Stimulated activated CD4-positive, alpha-beta T cell treated with anti-CD3 and anti-CD28 coated beads, Interleukin-4, amount 100 ng/mL, for 48 hours (primary cell): ENCODE data around the gene CPSF4.
"Not testable (repeated sequence)": the region's sequence is repeated elsewhere in the genome, so short reads cannot be mapped to it uniquely, and the experiment has no call there.

Experiments
- DNase-seq, 2 donors: peaks; one replicate each; pipeline ENCODE4 v3.0.0-alpha.2; 2020; ENCODE audit warnings: low read depth in 2 of 2

Gene CPSF4

DNA sequence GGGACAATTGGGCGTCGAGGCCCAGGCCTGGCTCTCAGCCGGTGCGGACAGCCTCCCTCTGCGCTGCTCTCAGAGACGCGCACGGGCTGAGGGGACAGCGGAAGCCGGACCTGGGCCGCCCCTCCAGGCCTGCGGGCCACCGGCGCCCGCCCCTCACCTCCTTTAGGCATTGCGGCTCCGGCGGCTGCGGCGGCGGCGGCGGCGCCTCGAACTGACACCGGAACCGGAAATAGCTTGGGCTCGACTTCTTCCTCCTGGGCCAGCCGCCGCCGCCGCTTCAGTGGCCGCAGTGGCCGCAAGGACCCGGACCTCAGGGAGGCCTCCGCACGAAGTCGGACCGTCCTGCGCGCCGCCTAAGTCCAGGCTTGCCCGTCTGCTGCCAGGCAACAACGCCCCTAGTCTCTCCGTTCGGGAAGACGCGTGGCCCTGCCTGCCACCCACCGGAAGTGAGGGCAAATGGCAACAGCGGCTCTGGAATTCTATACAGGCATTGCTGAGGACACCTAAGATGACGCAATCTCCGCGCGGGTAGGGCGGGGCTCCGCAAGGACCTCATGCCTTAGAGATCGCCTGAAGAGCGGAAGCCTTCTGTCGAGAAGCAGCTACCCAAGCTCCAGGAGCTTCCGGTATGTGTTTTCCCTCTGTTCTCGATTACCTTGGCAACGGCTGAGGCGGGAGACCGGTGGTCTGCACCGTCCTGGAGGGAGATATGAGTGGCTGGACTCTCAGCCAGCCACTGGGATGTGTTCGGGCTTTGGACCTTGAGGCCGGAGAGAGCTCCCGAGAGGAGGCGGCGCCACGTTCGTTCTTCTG is 30.2 kb upstream of the CPSF4 start, which contains the start of the genes BUD31 and PDAP1:
Gene BUD31, plus strand, starts transcription at position 591 of the 813 bp plus-strand sequence. CDS start 2,124 bp downstream, outside the sequence.
Gene PDAP1, minus strand, starts transcription at position 219 of the 813 bp plus-strand sequence. Its CDS starts 49 bp downstream, at position 170.
- DNase-seq: peak; percentile 83 to 85

DNA sequence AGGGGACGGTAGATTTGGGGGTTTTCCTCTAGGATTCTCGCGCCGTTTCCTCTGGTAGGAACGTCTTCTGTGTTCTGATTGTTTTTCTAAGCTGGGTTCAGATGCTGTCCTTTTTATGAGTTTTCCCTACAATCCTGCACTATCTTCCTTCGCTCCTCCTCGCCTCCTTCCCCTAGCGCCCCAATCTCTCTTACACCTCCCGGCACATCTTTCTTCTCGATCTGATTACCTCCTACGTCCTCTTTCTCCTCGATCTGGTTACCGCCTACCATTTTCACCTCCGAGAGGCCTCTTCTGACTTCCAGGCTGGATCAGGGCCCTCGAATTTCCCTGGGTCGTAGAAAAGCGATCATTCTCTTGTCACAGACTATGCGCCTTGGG is 29.6 kb upstream of the CPSF4 start:
- DNase-seq: no peak

DNA sequence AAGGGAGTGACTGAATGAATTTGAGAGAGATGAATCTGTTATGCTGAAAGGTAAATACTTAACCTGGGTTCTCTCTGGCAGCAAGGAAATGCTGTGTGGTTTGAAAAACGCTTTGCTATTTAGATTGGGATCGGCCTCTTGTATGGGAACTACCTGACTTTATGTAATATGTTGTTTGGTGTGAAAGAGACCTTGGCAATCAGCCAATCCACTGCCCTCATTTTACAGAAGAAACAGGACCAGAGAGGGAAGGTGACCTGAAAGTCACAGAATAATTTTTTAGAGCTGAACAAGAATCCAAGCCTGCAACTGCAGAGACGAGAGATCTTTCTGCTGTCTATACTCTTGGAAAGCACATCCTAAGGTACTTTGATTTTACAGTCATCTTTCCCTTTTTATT is 28.9 kb upstream of the CPSF4 start:
- no peak for DNase-seq

DNA sequence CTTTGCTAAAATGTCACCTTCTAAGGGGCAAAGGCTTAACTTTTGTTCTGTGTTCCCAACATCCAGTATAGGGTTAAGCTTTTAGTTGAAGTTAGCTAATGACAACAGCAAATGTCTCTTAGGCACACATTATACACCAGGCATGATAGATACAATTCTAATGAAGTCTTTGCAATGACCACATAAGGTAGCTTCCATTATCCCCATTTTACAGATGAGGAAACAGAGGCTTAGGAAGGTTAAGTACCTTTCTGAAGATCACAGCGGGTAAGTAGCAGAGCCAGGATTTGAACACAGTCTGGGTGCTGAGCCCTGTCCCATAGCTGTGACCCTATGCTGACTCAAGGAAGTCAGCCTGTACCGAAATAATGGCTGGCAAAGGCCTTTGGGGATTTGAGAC is 28.1 kb upstream of the CPSF4 start:
- DNase-seq: no peak

DNA sequence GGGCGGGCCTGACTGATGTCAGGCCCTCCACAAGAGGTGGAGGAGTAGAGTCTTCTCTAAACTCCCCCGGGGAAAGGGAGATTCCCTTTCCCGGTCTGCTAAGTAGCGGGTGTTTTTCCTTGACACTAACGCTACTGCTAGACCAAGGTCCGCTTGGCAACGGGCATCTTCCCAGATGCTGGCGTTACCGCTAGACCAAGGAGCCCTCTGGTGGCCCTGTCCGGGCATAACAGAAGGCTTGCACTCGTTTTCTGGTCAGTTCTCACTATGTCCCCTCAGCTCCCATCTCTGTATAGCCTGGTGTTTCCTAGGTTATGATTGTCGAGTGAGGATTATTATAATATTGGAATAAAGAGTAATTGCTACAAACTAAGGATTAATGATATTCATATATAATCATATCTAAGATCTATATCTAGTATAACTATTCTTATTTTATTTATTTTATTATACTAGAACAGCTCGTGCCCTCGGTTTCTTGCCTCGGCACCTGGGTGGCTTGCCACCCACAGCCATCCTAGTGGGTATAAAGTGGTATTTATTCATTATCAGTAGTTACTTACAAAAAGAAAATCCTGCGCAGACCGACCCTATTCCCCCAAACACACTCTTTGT is 23.1 kb upstream of the CPSF4 start:
- DNase-seq: not testable (repeated sequence)

DNA sequence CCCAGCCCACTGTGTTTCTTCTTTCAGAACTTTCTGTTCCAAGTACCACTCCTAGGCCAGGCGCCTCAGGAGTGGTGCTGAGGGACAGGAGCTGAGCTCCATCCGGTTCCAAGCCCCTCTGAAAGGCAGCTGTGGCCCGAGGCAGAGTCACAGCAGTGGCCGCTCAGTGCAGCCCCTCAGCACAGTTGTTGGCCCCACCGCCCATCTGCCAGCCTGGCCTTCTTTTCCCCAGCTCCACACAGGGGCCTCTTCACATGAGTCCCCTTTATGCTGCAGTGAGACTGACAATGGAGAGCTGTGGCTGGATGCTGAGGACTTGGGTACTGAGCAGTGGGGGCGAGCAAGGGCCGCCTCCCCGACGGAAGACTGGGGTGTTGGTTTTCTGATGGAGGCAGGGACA is 20.5 kb upstream of the CPSF4 start:
- no peak for DNase-seq

DNA sequence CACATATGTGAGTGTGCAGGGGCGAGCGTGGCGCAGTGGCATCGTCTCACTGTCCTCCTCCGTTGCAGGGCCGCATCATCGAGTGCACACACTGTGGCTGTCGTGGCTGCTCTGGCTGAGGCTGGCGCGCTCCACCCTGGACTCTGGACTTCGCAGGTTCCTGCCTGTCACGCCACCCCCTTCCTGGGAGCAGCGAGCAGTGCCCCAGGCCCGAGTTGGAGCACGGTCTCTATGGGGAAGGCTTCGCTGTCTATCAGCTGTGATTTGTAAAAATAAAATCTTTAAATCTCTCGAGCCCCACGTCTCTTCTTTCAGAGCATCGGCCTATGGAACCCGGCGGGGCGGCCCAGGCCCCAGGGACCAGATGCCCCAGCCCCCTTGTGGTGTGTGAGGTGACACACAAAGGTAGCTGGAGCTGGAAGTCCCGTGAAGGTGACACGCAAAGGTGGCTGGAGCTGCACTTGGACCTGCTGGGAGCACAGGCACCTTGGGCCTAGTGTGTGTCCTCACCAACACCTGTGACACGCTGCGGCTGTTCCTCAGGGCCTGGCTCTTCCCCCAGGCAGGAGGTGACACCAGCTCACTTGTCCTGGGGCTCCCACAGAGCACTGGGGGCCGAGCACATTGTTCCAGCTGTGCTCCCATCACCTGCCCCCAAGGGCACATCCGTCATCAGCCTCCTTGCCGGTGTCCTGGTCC is 19.3 kb upstream of the CPSF4 start:
- no peak for DNase-seq

DNA sequence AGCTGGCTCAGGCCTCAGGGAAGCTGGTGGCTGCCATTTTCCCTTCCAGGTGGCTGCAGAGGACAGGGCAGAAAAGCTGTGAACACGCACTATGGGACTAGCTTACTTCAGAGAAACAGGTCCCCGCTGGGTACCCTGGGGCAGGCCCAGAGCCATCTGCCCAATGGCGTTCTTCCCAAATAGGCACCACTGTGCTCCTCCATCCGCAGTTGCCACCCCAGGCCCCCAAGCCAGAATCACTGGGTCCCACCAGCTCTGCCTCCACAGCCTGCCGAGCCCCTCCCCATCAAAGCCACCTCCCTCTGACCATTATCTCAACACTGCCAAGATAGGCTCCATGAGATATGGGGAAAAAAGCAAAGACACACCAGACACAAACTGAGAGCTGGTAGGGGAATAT is 18.5 kb upstream of the CPSF4 start:
- DNase-seq: no peak

DNA sequence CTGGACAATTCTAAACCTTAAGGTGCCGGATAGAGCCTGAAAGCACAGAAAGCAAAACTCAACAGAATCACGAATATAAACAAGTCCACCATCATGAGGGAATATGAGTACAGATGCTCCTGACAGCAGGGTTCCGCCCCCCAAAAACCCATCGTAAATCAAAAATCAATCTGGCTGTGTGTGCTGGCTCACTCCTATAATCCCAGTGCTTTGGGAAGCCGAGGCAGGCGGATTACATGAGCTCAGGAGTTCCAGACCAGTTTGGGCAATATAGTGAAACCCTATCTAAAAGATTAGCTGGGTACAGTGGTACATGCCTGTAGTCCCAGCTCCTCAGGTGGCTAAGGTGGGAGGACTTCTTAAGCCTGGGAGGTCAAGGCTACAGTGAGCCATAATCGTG is 17.8 kb upstream of the CPSF4 start:
- DNase-seq: no peak

DNA sequence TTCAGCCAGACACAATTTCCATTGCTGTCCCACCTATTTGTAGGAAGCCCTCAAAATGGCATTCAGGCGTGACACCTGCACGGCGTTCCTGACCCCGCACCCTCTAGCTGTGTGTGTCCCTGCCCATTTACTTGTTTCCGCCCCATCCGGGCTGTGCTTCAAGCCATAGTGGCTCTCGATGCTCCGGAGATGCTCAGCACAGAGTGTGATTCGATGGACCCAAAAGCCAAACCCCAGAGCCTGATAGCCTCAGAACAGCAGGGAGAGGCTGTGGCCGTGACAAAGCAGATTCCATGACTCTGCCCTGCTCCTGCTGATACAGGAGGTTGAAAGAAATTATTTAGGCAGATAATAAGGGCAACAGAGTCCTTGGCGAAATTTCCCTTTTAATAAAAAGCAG is 16.6 kb upstream of the CPSF4 start:
- no peak for DNase-seq

DNA sequence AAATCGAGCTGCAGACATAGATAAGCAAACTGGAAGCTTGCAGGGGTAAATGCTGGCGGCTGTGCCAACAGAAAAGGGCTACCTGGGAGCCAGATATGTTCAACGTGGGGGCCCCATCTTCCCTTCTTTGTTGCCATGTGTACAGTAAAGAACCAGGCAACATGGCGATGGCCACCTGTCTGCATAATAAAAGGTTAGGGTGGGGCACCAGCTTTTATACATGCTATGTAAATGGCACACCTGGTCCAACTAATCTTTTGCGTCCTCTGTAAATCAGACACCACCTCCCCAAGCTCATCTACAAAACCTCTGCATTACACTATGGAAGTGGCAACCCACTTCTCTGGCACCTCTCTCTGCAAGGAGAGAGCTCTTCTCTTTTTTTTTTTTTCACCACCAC is 16.1 kb upstream of the CPSF4 start:
- no peak for DNase-seq

DNA sequence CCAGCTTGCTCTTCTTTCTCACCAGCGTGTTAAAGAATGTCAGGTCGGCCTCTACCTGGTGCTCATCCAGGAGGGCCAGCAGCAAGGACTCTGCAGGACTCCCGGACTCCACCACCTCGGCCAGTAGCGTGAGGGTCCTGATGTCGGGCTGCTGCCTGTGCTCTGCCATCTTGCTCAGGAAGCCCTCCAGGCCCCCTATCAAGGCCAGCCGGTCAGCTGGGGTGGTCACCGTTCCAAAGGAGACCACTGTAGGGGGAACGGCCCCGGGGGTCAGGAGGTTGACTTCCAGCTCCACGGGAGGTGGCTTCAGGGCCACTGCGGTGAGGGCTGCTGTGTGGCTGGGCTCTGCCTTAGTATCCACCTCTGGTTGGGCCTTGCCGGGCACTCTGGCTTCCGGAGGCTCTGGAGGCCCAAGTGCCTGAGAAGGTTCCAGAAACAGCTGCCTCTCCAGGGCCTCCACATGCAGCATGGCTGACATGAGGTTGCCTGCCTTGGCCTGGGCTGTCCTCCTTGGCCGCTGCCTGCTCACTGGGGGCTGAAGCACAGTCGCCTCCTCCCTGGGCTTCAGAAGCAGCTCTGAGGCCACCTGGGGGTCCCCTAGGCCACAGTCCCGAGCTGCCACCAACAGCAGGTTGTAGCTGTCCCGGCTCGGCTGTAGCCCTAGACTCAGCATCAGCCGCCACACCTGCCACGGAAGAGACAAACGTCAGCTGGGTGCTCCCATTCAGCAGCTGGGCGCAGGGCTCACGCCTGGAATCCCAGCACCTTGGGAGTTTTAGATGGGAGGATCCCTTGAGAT is 13.6 kb upstream of the CPSF4 start:
- no peak for DNase-seq

DNA sequence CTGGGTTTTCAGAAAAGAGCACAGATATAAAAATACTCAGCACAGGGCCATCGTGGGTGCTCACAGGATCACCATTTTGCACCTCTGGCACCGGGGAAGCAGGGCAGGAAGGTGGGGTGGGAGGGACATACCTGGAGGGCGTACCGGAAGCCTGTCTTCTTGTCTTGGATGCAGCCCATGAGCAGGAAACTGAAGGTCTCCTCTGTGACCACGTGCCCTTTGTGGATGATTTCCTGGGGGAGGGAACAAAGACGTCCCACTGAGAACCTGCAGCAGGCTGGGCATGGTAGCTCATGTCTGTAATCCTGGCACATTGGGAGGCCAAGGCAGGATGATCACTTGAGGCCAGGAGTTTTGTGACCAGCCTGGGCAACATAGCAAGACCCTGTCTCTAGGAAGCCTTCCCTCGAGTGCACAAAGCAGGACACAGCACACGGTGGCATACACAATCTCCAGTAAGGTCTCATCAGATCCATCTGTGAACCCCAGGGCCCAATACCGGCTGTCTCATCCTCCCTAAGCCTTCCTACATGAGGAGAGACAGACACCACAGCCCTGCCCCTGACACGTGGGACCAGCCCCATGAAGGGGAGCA is 9.7 kb upstream of the CPSF4 start:
- no peak for DNase-seq

DNA sequence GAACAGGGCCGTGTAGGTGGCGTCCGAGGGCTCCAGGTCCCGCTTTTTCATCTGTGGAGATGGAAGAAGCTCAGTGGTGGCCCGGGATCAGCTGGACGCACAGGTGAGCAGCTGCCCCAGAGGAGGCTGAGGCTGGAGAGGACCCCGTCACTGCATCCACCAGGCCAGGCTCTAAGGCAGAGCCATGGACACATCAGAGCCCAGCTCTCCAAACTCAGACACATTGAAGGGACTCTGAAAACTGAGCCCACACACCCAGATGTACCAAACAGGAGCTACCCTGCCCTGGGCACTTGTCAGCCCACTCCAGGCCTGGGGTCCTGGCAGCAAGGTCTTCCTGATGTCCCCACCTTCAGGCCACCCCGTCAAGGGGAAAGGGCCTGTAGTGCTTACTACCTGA is 9.0 kb upstream of the CPSF4 start:
- no peak for DNase-seq

DNA sequence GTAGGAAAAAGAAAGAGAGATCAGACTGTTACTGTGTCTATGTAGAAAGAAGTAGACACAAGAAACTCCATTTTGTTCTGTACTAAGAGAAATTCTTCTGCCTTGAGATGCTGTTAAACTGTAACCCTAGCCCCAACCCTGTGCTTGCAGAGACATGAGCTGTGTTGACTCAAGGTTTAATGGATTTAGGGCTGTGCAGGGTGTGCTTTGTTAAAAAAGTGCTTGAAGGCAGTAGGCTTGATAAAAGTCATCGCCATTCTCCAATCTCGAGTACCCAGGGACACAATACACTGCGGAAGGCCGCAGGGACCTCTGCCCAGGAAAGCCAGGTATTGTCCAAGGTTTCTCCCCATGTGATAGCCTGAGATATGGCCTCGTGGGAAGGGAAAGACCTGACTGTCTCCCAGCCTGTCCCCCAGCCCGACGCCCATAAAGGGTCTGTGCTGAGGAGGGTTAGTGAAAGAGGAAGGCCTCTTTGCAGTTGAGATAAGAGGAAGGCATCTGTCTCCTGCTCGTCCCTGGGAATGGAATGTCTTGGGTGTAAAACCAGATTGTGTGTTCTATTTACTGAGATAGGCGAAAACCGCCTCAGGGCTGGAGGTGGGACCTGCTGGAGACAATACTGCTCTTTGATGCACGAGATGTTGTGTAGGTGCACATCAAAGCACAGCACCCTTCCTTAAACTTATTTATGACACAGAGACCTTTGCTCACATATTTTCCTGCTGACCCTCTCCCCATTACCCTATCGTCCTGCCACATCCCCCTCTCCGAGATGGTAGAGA is 6.8 kb upstream of the CPSF4 start:
- DNase-seq: not testable (repeated sequence)

DNA sequence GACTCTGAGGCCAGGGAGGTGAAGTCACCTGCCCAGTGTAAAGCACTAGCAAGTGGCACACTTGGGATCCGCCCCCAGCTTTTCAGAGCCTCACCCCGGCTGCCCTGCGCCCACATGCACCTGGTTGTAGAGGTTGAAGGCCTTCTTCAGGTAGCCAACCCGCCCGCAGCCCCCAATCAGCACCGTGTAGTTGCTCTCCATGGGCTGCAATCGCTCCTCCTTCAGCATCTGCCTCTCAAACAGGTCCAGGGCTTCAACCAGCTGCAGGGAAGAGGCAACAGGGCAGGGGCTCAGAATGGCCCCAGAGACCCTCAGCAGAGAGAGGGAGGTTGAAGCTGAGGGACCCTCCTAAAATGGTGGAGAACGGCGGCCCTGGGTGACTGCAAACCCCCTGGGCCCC is 5.6 kb upstream of the CPSF4 start:
- no peak for DNase-seq

DNA sequence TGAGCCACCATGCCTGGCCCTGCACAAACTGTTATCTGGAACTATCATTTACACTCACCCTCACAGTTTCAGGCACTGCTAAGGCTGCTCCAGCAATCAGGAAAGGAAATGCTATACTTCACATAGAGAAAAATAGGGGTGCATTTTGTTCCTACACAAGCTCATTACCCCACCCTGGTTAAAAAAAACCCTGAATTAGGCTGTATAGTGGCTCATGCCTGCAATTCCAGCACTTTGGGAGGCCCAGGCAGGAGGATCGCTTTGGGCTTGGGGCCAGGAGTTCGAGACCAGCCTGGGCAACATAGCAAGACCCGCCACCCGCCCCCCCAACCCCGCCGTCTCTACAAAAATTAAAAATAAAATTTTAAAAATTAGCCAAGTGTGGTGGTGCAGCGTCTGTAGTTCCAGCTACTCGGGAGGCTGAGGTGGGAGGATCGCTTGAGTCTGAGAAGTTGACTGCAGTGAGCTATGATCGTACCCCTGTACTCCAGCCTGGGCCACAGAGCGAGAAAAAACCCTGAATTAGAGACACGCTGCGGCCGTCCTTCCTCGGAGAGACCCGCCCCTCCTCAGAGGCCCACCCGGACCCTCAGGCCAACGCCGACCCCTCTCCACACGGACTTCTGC is 684 bp upstream of the CPSF4 start:
- no peak for DNase-seq

DNA sequence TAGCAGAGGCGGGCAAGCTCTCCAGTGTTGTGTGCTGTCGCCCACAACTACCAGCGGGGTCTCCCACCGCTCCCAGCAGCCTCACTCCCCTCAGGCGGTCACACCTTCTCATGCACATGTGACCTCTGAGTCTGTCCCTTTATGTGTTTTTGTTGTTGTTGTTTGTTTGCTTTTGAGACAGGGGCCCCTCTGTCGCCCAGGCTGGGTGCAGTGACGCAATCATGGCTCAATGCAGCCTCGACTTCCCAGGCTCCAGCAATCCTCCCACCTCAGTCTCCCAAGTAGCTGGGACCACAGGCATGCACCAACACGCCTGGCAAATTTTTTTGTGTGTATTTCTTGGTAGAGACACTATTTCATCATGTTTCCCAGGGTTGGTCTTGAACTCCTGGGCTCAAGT is 1.5 kb downstream of the CPSF4 start:
- no peak for DNase-seq

DNA sequence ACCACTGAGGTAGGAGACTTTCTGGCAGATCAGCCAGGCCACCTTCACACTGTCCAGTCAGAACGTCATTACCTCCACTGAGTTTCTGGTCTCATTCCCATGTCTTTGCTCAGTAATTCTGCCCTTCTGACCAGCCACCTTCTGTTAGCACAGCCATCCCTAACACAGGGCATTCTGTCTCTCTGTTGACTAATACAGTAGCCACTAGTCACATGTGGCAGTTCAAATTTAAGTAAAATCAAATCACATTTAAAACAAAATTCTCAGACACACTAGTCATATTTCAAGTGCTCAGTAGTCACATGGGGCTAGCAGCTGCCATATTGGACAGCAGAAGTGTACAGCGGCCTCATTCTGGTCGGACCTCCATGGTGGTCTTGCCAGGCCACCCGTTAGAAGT is 7.4 kb downstream of the CPSF4 start:
- DNase-seq: no peak

DNA sequence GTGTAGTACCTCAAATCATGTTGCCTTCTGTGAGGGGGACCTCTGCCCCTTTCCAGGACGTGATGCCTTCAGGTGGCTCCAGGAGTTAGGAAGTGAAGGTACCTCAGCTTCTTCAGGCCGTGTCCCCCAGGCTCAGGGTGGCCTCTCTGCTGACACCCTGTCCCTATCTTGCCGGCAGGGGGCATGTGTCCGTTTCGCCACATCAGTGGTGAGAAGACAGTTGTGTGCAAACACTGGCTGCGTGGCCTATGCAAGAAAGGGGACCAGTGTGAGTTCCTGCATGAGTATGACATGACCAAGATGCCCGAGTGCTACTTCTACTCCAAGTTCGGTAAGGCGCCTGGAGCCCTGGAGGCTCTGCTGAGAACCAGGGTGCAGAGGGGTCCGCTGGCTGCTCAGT is 9.2 kb downstream of the CPSF4 start:
- DNase-seq: no peak
